D721Med (cell line): ENCODE results near the gene ZNF585A.
"Not testable (repeated sequence)": the region's sequence is repeated elsewhere in the genome, so short reads cannot be mapped to it uniquely, and the experiment has no call there.

Experiments
- DNase-seq: peaks from one replicate; pipeline ENCODE4 v3.0.0; 2011; ENCODE audit warnings: low spot score; ENCODE audit not compliant: insufficient read length
- FAIRE-seq: peaks from 2 replicates; lab custom pipeline; 2011; peaks lifted over from hg19 to GRCh38; lab: Jason Lieb, UNC
- TF ChIP-seq, protein P1 (sequence below): IDR thresholded peaks from 2 replicates; pipeline ENCODE4 v1.5.1; 2012; ENCODE audit warnings: mild to moderate bottlenecking, control low read depth; ENCODE audit not compliant: insufficient read depth; ENCODE audit errors: missing control alignments

Gene ZNF585A

DNA sequence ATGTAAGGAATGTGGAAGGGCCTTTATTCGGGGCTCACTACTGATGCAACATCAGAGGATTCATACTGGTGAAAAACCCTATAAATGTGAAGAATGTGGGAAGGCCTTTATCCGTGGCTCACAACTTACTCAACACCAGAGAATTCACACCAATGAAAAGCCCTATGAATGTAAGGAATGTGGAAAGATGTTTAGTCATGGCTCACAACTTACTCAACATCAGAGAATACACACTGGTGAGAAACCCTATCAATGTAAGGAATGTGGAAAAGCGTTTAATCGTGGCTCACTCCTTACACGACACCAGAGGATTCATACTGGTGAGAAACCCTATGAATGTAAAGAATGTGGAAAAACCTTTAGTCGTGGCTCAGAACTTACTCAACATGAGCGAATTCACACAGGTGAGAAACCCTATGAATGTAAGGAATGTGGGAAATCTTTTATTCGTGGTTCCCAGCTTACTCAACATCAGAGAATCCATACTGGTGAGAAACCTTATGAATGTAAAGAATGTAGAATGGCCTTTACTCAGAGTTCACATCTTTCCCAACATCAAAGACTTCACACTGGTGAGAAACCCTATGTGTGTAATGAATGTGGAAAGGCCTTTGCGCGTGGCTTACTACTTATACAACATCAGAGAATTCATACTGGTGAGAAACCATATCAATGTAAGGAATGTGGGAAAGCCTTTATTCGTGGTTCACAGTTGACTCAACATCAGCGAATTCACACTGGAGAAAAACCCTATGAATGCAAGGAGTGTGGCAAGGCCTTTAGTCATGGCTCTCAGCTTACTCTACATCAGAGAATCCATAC lies 44.3 kb downstream of the ZNF585A start:
- no peak for FAIRE-seq

DNA sequence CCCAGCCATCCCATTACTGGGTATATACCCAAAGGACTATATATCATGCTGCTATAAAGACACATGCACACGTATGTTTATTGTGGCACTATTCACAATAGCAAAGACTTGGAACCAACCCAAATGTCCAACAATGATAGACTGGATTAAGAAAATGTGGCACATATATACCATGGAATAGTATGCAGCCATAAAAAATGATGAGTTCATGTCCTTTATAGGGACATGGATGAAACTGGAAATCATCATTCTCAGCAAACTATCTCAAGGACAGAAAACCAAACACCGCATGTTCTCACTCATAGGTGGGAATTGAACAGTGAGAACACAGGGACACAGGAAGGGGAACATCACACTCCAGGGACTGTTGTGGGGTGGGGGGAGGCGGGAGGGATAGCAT lies 50.4 kb downstream of the ZNF585A start:
- DNase-seq: not testable (repeated sequence)

More for the DNA sequence above, 44.3 kb downstream of the ZNF585A start:
- TF ChIP-seq, protein P1, sequence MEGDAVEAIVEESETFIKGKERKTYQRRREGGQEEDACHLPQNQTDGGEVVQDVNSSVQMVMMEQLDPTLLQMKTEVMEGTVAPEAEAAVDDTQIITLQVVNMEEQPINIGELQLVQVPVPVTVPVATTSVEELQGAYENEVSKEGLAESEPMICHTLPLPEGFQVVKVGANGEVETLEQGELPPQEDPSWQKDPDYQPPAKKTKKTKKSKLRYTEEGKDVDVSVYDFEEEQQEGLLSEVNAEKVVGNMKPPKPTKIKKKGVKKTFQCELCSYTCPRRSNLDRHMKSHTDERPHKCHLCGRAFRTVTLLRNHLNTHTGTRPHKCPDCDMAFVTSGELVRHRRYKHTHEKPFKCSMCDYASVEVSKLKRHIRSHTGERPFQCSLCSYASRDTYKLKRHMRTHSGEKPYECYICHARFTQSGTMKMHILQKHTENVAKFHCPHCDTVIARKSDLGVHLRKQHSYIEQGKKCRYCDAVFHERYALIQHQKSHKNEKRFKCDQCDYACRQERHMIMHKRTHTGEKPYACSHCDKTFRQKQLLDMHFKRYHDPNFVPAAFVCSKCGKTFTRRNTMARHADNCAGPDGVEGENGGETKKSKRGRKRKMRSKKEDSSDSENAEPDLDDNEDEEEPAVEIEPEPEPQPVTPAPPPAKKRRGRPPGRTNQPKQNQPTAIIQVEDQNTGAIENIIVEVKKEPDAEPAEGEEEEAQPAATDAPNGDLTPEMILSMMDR: no peak
- no peak for DNase-seq

GRCh38 chr19:37114001-37114400 lies 58.5 kb downstream of the ZNF585A start:
- no peak for DNase-seq
- FAIRE-seq: no peak
- TF ChIP-seq, protein P1: no peak

More for the DNA sequence above, 50.4 kb downstream of the ZNF585A start:
- FAIRE-seq: not testable (repeated sequence)

DNA sequence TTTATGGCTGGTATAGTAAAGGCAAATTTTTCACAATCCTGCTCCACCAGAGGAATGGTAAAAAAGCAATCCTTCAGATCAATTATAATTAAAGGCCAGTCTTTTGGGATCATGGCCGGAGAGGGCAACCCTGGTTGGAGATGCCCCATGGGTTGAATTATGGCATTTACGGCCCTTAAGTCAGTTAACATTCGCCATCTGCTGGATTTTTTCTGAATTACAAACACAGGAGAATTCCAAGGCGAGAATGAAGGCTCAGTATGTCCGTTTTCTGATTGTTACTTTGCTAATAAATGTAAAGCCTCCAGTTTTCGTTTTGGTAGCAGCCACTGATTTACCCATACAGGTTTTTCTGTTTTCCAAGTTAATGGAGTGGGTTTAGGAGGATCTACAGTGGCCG lies 60.7 kb downstream of the ZNF585A start:
- DNase-seq, FAIRE-seq: not testable (repeated sequence)

- DNase-seq, FAIRE-seq: not testable (repeated sequence)
Observed at GRCh38 chr19:37104135-37104534, 68.4 kb downstream of the ZNF585A start.

DNA sequence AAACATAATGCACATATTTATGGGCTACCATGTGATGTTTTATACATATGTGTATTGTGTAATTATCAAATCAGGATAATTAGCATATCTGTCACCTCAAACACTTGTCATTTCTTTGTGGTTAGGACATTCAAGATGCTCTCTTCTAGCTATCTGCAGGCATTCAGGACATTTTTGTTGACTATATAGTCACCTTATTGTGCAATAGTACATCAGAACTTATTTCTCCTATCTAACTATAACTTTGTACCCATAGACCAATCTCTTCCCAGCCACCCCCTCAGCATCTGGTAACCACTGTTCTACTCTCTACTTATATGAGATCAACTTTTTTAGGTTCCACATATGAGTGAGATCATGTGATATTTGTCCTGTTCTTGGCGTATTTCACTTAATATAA lies 73.9 kb downstream of the ZNF585A start:
- TF ChIP-seq, protein P1: no peak
- DNase-seq (no peak), FAIRE-seq (no peak)

GRCh38 chr19:37095859-37096258 lies 76.6 kb downstream of the ZNF585A start:
- no peak for FAIRE-seq
- TF ChIP-seq, protein P1: no peak
- no peak for DNase-seq
